Stimulated activated CD4-positive, alpha-beta T cell treated with anti-CD3 and anti-CD28 coated beads, Interleukin-12 subunit alpha, Interleukin-12 subunit beta, amount 100 ng/mL, for 4 hours (primary cell): ENCODE measurements around the gene PRKCA.

Experiments used
- DNase-seq: peaks from one replicate; pipeline ENCODE4 v3.0.0-alpha.2; 2020

Gene PRKCA

GRCh38 chr17:66673668-66674276, 371.4 kb downstream of the PRKCA start:
- DNase-seq, result no peak

- no peak for DNase-seq
Observed at GRCh38 chr17:66675273-66675990, 373.0 kb downstream of the PRKCA start.

- no peak for DNase-seq
Observed at GRCh38 chr17:66675991-66676371, 373.6 kb downstream of the PRKCA start.

- no peak for DNase-seq
Observed at GRCh38 chr17:66676421-66676820, 374.0 kb downstream of the PRKCA start.

GRCh38 chr17:66677201-66677981, 375.0 kb downstream of the PRKCA start:
- DNase-seq, result no peak

GRCh38 chr17:66678061-66678460, 375.6 kb downstream of the PRKCA start:
- no peak for DNase-seq

- no peak for DNase-seq
Observed at GRCh38 chr17:66678827-66679226, 376.4 kb downstream of the PRKCA start.

GRCh38 chr17:66679631-66680517, 377.5 kb downstream of the PRKCA start:
- DNase-seq, result no peak

- no peak for DNase-seq
Observed at GRCh38 chr17:66682283-66682682, 379.9 kb downstream of the PRKCA start.

GRCh38 chr17:66684261-66684660, 381.8 kb downstream of the PRKCA start:
- no peak for DNase-seq

GRCh38 chr17:66684731-66685130, 382.3 kb downstream of the PRKCA start:
- no peak for DNase-seq

GRCh38 chr17:66686601-66687000, 384.2 kb downstream of the PRKCA start:
- no peak for DNase-seq

GRCh38 chr17:66687570-66688284, 385.3 kb downstream of the PRKCA start:
- no peak for DNase-seq

GRCh38 chr17:66689221-66689620, 386.8 kb downstream of the PRKCA start:
- no peak for DNase-seq

- no peak for DNase-seq
Observed at GRCh38 chr17:66690166-66690565, 387.8 kb downstream of the PRKCA start.

GRCh38 chr17:66691644-66692420, 389.4 kb downstream of the PRKCA start:
- DNase-seq, result no peak

- no peak for DNase-seq
Observed at GRCh38 chr17:66692421-66692690, 389.9 kb downstream of the PRKCA start.

- no peak for DNase-seq
Observed at GRCh38 chr17:66695098-66695497, 392.7 kb downstream of the PRKCA start.

- no peak for DNase-seq
Observed at GRCh38 chr17:66698270-66698669, 395.9 kb downstream of the PRKCA start.

GRCh38 chr17:66701462-66701861, 399.0 kb downstream of the PRKCA start:
- no peak for DNase-seq

GRCh38 chr17:66702106-66702936, 399.9 kb downstream of the PRKCA start:
- no peak for DNase-seq
